HepG2 (cell line): ENCODE data around the gene ABCF1. TPM values are rescaled to one million over a fixed set of nuclear protein-coding genes. Genes with fewer than 3 reads are reported as not detected.

Source experiments
- PCBP2 ChIP-seq: fragments of 200-400 bp; formaldehyde crosslinking; optimal IDR thresholded peaks from 2 replicates; pipeline ENCODE3; 2018; ENCODE audit warnings: low read length, low read depth; ENCODE audit not compliant: poor library complexity, severe bottlenecking
- REXO4 ChIP-seq: sonication (generic); formaldehyde crosslinking; IDR thresholded peaks from 2 replicates; pipeline ENCODE4 v1.8.0; 2022; ENCODE audit warnings: missing genetic modification reagents, mild to moderate bottlenecking, borderline replicate concordance
- ZNF232 ChIP-seq: sonication (generic); formaldehyde crosslinking; IDR thresholded peaks from 2 replicates; pipeline ENCODE4 v1.4.0; 2020; ENCODE audit warnings: missing genetic modification reagents, borderline replicate concordance
- ZNF530 ChIP-seq: sonication (generic); formaldehyde crosslinking; IDR thresholded peaks from 2 replicates; pipeline ENCODE4 v1.5.0; 2020; ENCODE audit warnings: low read depth, mild to moderate bottlenecking, missing genetic modification reagents
- ZNF549 ChIP-seq: sonication (generic); formaldehyde crosslinking; IDR thresholded peaks from 2 replicates; pipeline ENCODE4 v1.5.0; 2020; ENCODE audit warnings: missing genetic modification reagents
- ZNF569 ChIP-seq: sonication (generic); formaldehyde crosslinking; IDR thresholded peaks from 2 replicates; pipeline ENCODE4 v1.5.0; 2020; ENCODE audit warnings: mild to moderate bottlenecking, missing genetic modification reagents, moderate library complexity, borderline replicate concordance
- ZNF572 ChIP-seq: sonication (generic); formaldehyde crosslinking; IDR thresholded peaks from 2 replicates; pipeline ENCODE4 v1.5.1; 2020; ENCODE audit warnings: mild to moderate bottlenecking, missing genetic modification reagents
- ZNF616 ChIP-seq: sonication (generic); formaldehyde crosslinking; IDR thresholded peaks from 2 replicates; pipeline ENCODE4 v1.5.0; 2020; ENCODE audit warnings: low read depth, mild to moderate bottlenecking, missing genetic modification reagents
- ZNF619 ChIP-seq: sonication (generic); formaldehyde crosslinking; IDR thresholded peaks from 2 replicates; pipeline ENCODE4 v1.4.0; 2020; ENCODE audit warnings: mild to moderate bottlenecking, missing genetic modification reagents
- ZNF777 ChIP-seq: sonication (generic); formaldehyde crosslinking; IDR thresholded peaks from 2 replicates; pipeline ENCODE4 v1.4.0; 2020; ENCODE audit warnings: missing genetic modification reagents
- ZNF792 ChIP-seq: IDR thresholded peaks from 2 replicates; pipeline ENCODE4 v1.6.1; 2016
- ZSCAN20 ChIP-seq: sonication (generic); formaldehyde crosslinking; IDR thresholded peaks from 2 replicates; pipeline ENCODE4 v1.4.0; 2020; ENCODE audit warnings: missing genetic modification reagents, mild to moderate bottlenecking, borderline replicate concordance
- polyA plus RNA-seq, 8 experiments: library from polyadenylated mRNA; depleted of rRNA in 3 of 8; stranded (reverse) in 7 of 8; unstranded in 1 of 8; fragments of >200 nt; fragmentation: Illumina TruSeq in 4 of 8; extraction: Trizol in 4 of 8; gene quantifications; 2 replicates each; pipeline versions ENCODE4 v1.2.1 to v1.2.3, GENCODE V29; 2011 to 2016; ENCODE audit warnings: low read depth in 4 of 8, missing spikeins in 1 of 8, mixed read lengths in 1 of 8; ENCODE audit not compliant: insufficient read depth in 1 of 8
- total RNA-seq, 5 experiments: library from RNA; depleted of rRNA; stranded (reverse); fragments of >200 nt; fragmentation: Illumina TruSeq; extraction: Trizol; gene quantifications; 2 replicates each; pipeline ENCODE4 v1.2.3, GENCODE V29; 2016; ENCODE audit warnings: low read depth in 1 of 5
- TF ChIP-seq, protein P1 (sequence below): sonication (generic); formaldehyde crosslinking; IDR thresholded peaks from 2 replicates; pipeline ENCODE4 v1.5.1; 2020; ENCODE audit warnings: mild to moderate bottlenecking, missing genetic modification reagents, moderate library complexity
- TF ChIP-seq, protein P2 (sequence below): sonication (generic); formaldehyde crosslinking; IDR thresholded peaks from 2 replicates; pipeline ENCODE4 v1.4.0; 2020; ENCODE audit warnings: mild to moderate bottlenecking, missing genetic modification reagents
- TF ChIP-seq, protein P3 (sequence below): sonication (generic); formaldehyde crosslinking; IDR thresholded peaks from 2 replicates; pipeline ENCODE4 v1.4.0; 2020; ENCODE audit warnings: missing genetic modification reagents
- TF ChIP-seq, protein P4 (sequence below): sonication (generic); formaldehyde crosslinking; IDR thresholded peaks from 2 replicates; pipeline ENCODE4 v1.4.0; 2020; ENCODE audit warnings: missing genetic modification reagents, borderline replicate concordance
- TF ChIP-seq, protein P5 (sequence below): IDR thresholded peaks from 2 replicates; pipeline ENCODE4 v1.6.1; 2016

The ABCF1 gene
- total and polyA plus RNA-seq, 2 of the 13 experiments (the other 11 are each of a cell fraction or from before 2014, with no cell fraction given): 25.4 to 98.9 TPM

DNA sequence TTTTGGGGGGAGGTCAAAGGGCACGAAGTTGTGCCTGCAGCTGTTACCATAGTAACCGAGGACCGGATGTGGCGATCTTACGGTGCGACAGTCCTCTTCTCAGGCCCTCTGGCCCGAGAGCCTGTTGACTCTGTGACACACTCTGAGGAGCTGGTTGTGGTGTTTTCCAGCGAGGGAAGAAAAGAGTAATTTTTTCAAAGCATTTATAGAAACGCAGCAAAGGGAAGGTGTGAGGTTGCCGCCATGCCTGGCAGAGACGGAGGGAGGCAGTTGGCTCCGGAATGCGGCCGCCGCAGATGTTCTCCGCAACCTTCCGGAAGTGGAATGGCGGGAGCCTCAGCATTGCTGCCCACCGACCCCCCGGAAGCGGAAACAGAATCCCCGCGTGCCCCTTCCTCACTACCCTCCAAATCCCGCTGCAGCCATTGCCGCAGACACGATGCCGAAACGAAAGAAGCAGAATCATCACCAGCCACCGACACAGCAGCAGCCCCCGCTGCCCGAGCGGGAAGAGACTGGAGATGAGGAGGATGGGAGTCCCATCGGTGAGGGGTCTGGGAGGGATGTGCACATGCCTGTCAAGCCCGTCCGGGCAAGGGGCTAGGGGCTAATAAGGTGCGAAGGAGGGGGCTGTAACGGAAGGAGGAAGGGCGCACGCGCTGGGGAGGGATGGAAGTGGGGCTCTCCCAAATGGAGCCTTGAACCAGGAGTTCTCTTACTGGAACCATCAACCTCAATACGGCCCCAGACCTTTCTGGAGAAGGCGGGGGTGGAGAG, 14.1 kb upstream of the ABCF1 start, which contains the start of gene PRR3 (continued):
- TF ChIP-seq, protein P1, sequence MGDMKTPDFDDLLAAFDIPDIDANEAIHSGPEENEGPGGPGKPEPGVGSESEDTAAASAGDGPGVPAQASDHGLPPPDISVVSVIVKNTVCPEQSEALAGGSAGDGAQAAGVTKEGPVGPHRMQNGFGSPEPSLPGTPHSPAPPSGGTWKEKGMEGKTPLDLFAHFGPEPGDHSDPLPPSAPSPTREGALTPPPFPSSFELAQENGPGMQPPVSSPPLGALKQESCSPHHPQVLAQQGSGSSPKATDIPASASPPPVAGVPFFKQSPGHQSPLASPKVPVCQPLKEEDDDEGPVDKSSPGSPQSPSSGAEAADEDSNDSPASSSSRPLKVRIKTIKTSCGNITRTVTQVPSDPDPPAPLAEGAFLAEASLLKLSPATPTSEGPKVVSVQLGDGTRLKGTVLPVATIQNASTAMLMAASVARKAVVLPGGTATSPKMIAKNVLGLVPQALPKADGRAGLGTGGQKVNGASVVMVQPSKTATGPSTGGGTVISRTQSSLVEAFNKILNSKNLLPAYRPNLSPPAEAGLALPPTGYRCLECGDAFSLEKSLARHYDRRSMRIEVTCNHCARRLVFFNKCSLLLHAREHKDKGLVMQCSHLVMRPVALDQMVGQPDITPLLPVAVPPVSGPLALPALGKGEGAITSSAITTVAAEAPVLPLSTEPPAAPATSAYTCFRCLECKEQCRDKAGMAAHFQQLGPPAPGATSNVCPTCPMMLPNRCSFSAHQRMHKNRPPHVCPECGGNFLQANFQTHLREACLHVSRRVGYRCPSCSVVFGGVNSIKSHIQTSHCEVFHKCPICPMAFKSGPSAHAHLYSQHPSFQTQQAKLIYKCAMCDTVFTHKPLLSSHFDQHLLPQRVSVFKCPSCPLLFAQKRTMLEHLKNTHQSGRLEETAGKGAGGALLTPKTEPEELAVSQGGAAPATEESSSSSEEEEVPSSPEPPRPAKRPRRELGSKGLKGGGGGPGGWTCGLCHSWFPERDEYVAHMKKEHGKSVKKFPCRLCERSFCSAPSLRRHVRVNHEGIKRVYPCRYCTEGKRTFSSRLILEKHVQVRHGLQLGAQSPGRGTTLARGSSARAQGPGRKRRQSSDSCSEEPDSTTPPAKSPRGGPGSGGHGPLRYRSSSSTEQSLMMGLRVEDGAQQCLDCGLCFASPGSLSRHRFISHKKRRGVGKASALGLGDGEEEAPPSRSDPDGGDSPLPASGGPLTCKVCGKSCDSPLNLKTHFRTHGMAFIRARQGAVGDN: peak; percentile 100
- TF ChIP-seq ZNF572 (CRISPR knock-in tag): peak; percentile 99
- TF ChIP-seq ZSCAN20 (CRISPR knock-in tag): no peak
- TF ChIP-seq, protein P2, sequence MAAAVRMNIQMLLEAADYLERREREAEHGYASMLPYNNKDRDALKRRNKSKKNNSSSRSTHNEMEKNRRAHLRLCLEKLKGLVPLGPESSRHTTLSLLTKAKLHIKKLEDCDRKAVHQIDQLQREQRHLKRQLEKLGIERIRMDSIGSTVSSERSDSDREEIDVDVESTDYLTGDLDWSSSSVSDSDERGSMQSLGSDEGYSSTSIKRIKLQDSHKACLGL (CRISPR knock-in tag): peak; percentile 67
- TF ChIP-seq ZNF530 (CRISPR knock-in tag): no peak
- TF ChIP-seq, protein P3, sequence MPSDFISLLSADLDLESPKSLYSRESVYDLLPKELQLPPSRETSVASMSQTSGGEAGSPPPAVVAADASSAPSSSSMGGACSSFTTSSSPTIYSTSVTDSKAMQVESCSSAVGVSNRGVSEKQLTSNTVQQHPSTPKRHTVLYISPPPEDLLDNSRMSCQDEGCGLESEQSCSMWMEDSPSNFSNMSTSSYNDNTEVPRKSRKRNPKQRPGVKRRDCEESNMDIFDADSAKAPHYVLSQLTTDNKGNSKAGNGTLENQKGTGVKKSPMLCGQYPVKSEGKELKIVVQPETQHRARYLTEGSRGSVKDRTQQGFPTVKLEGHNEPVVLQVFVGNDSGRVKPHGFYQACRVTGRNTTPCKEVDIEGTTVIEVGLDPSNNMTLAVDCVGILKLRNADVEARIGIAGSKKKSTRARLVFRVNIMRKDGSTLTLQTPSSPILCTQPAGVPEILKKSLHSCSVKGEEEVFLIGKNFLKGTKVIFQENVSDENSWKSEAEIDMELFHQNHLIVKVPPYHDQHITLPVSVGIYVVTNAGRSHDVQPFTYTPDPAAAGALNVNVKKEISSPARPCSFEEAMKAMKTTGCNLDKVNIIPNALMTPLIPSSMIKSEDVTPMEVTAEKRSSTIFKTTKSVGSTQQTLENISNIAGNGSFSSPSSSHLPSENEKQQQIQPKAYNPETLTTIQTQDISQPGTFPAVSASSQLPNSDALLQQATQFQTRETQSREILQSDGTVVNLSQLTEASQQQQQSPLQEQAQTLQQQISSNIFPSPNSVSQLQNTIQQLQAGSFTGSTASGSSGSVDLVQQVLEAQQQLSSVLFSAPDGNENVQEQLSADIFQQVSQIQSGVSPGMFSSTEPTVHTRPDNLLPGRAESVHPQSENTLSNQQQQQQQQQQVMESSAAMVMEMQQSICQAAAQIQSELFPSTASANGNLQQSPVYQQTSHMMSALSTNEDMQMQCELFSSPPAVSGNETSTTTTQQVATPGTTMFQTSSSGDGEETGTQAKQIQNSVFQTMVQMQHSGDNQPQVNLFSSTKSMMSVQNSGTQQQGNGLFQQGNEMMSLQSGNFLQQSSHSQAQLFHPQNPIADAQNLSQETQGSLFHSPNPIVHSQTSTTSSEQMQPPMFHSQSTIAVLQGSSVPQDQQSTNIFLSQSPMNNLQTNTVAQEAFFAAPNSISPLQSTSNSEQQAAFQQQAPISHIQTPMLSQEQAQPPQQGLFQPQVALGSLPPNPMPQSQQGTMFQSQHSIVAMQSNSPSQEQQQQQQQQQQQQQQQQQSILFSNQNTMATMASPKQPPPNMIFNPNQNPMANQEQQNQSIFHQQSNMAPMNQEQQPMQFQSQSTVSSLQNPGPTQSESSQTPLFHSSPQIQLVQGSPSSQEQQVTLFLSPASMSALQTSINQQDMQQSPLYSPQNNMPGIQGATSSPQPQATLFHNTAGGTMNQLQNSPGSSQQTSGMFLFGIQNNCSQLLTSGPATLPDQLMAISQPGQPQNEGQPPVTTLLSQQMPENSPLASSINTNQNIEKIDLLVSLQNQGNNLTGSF (CRISPR knock-in tag): peak; percentile 77; the same call in 1 of the 2 replicates
- TF ChIP-seq ZNF777 (CRISPR knock-in tag): peak; percentile 8; the same call in 1 of the 2 replicates
- no peak for TF ChIP-seq REXO4 (CRISPR knock-in tag)
- no peak for TF ChIP-seq PCBP2
- no peak for TF ChIP-seq ZNF549 (CRISPR knock-in tag)
- no peak; the same call in 1 of the 2 replicates for TF ChIP-seq ZNF232
- TF ChIP-seq, protein P4, sequence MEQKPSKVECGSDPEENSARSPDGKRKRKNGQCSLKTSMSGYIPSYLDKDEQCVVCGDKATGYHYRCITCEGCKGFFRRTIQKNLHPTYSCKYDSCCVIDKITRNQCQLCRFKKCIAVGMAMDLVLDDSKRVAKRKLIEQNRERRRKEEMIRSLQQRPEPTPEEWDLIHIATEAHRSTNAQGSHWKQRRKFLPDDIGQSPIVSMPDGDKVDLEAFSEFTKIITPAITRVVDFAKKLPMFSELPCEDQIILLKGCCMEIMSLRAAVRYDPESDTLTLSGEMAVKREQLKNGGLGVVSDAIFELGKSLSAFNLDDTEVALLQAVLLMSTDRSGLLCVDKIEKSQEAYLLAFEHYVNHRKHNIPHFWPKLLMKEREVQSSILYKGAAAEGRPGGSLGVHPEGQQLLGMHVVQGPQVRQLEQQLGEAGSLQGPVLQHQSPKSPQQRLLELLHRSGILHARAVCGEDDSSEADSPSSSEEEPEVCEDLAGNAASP (CRISPR knock-in tag): peak; percentile 96
- no peak for TF ChIP-seq ZNF569
- TF ChIP-seq ZNF619 (CRISPR knock-in tag): peak; percentile 89
- TF ChIP-seq ZNF616: peak; percentile 87; the same call in 1 of the 2 replicates
- TF ChIP-seq, protein P5, sequence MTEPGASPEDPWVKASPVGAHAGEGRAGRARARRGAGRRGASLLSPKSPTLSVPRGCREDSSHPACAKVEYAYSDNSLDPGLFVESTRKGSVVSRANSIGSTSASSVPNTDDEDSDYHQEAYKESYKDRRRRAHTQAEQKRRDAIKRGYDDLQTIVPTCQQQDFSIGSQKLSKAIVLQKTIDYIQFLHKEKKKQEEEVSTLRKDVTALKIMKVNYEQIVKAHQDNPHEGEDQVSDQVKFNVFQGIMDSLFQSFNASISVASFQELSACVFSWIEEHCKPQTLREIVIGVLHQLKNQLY: 0 out of 2 replicates have a peak, but pooled peaks have one; percentile 6
- peak; percentile 80; the same call in 1 of the 2 replicates for TF ChIP-seq ZNF792 (CRISPR knock-in tag)
